SJCRH30 (cell line): ENCODE measurements around the gene TTC22. TPM values are rescaled to one million over a fixed set of nuclear protein-coding genes. Genes with fewer than 3 reads are reported as not detected.

ENCODE experiments used
- DNase-seq, 2 experiments: peaks; one replicate each; pipeline ENCODE4 v3.0.0-alpha.2; 2015 to 2020
- H3K27ac ChIP-seq: fragments of 250-450 bp; sonication (Bioruptor Pico); 2 replicates; pipeline ENCODE4 v1.5.1; 2020; ENCODE audit warnings: mild to moderate bottlenecking, moderate library complexity
- H3K27me3 ChIP-seq: fragments of 250-450 bp; sonication (Bioruptor Pico); 2 replicates; pipeline ENCODE4 v1.5.1; 2020; ENCODE audit warnings: mild to moderate bottlenecking, moderate library complexity
- H3K36me3 ChIP-seq: fragments of 250-450 bp; sonication (Bioruptor Pico); 2 replicates; pipeline ENCODE4 v1.5.1; 2020; ENCODE audit warnings: mild to moderate bottlenecking, moderate library complexity
- H3K4me1 ChIP-seq: fragments of 250-450 bp; sonication (Bioruptor Pico); 2 replicates; pipeline ENCODE4 v1.5.1; 2020; ENCODE audit warnings: mild to moderate bottlenecking, moderate library complexity
- H3K4me3 ChIP-seq: fragments of 250-450 bp; sonication (Bioruptor Pico); 2 replicates; pipeline ENCODE4 v1.5.1; 2020; ENCODE audit warnings: mild to moderate bottlenecking, moderate library complexity
- H3K9me3 ChIP-seq: fragments of 250-450 bp; sonication (Bioruptor Pico); replicated peaks from 2 replicates; pipeline ENCODE4 v1.5.1; 2020; ENCODE audit warnings: mild to moderate bottlenecking, moderate library complexity
- total RNA-seq: library from RNA; depleted of rRNA; stranded (reverse); fragments of >200 nt; shearing (Covaris generic); gene quantifications from 2 replicates; pipeline ENCODE4 v1.2.3, GENCODE V29; 2014; rRNA removed

Gene TTC22
- not detected in 2 replicates for total RNA-seq

DNA sequence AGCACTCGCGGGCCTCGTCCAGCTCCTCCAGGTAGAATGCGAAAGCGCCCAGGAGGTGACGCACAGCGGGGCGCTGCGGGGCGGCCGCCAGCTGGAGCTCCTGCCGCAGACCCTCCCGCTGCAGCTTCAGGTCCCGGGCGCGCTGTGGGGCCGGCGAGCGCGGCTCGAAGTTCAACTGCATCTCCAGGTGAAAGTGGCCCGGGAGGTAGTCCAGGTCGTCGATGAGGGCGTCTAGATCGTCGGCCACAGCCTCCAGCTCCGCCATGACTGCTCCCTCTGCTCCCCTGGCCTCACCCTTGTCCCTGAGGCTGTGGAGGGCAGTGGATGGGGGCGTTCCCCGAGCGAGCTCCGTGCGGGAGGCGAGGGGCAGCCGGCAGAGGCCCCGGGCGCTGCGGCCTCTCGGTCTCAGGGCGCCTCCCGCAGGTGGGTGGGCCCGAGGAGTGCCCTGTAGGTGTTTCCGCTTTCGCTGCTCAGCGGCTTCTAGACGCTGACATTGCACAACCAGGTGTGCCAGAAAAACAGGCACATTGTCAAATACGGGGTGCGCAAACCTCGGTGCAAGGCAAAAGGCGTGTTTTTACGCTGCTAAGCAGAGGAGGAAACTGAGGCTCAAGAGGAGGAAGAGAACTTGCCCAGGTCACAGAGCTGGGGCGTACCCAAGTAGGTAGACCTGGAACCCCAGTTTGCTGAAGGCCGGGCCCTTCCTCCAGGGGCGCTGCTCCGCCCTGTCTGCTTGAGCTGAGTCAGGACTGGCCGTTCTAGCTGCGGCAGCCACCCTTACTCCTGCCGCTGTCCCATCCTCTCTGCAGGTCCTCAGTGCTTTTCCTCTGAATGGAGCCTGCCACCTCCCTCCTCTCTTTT, at the start of gene TTC22:
TTC22 (minus strand) TSS at position 425 of the 861 bp plus-strand sequence; CDS start at position 265, 160 bp downstream.
- no peak within 1 kb of the TSS for H3K27ac ChIP-seq
- H3K27me3 ChIP-seq: no peaks in the 10 kb centered on the region; the same call in 1 of the 2 replicates
- no peaks in the 10 kb centered on the region for H3K4me1 ChIP-seq
- DNase-seq: no peak
- no peaks in the 10 kb centered on the region for H3K36me3 ChIP-seq
- no peaks in the 10 kb centered on the region for H3K9me3 ChIP-seq
- H3K4me3 ChIP-seq: no peak within 1 kb of the TSS

DNA sequence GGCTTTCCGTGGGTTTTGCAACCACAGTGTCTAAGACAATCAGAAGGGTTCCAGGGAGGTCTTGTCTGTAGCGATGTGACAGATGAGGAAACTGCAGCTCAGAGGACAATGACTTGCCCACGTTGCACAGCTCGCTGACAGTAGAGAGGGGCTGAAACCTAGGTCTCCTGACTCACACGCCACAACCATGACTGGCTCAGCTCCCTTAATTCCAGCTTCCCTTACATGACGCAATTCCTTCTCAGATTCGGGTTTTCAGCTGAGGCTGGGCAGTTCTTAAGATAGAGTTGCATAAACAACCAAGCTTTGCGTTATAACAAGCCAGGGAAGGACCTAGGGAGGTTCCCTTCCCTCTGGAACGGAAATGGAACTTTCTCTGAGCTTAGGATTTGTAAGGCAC, 49.6 kb upstream of the TTC22 start:
- DNase-seq: no peak
- H3K9me3 ChIP-seq: no peaks in the 10 kb centered on the region
- no peaks in the 10 kb centered on the region for H3K4me1 ChIP-seq
- no peak overlapping the region for H3K27ac ChIP-seq
- no peak overlapping the region for H3K4me3 ChIP-seq
- H3K27me3 ChIP-seq: no peaks in the 10 kb centered on the region
- no peaks in the 10 kb centered on the region for H3K36me3 ChIP-seq

DNA sequence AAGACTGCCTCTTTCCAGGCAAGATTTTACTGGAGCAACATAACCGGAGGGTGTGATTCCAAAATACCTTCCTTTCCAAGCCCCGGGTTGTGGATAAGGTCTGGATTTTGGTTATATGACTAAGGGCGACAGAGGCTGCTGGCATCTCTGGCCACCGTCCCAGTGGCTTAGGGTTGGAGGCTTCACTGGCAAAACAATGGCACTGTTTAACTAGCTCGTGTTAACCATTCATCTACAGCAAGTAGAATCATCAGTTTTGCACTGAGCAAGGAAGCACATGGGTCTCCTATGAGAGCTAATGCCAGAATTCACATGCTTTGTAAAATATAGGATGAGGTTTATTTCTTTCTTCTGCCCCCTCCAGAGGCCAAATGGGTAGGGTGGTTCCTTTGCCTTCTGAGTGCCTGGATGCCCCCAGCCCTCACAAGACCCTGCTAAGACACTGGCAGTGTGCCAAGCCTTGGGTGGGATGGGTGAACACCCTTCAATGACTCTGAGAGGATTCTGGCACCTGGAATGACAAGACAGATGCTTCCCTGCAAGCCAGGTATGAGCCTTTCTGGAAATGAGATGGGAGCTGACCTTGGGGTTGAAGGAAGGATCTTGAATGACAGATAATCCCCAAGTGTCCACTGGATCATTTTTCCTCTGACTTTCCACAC, 49.1 kb upstream of the TTC22 start:
- no peaks in the 10 kb centered on the region for H3K36me3 ChIP-seq
- H3K27me3 ChIP-seq: no peaks in the 10 kb centered on the region
- DNase-seq: no peak
- no peak overlapping the region for H3K4me3 ChIP-seq
- no peaks in the 10 kb centered on the region for H3K4me1 ChIP-seq
- H3K27ac ChIP-seq: no peak overlapping the region
- no peaks in the 10 kb centered on the region for H3K9me3 ChIP-seq

DNA sequence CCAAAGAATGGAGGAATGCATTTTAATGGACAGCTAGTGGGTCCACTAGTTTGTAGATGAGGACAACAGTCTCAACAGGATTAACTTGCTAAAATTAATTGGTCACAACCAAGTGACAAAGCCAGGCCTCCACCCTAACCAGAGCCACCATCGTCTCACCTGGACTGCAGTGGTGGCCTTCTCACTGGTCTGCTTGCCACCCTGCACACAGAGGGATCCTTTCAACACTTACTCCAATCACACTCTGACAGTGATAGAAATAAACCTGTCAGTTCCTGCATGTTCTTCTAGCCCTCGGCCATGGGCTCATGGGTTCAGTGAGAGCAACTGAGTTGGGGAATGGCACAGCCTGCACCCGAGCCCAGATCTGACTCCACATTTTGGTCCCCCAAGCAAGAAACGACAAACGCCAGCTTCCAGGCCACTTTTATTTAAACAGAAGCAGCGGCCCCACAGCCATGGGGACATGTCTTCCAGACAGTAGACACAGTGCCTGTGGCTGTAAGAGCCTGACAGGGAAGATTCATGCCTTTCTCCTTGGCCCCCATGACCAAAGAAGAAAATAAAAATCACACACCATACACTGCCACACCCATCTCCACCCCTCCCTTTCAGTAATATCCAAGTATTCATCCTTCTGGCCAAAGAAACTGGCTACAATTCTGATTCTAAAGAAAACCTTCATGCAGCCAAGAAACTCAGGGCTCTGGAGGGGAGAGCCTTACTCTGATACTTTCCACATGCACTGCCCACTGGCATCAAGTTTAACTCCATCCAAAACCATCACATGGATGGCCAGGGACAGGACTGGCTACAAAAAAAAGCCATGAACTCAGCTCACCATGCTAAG, 48.3 kb upstream of the TTC22 start:
- H3K4me1 ChIP-seq: no peaks in the 10 kb centered on the region
- no peaks in the 10 kb centered on the region for H3K27me3 ChIP-seq
- no peaks in the 10 kb centered on the region for H3K36me3 ChIP-seq
- H3K9me3 ChIP-seq: no peaks in the 10 kb centered on the region
- no peak overlapping the region for H3K27ac ChIP-seq
- no peak for DNase-seq
- H3K4me3 ChIP-seq: no peak overlapping the region

DNA sequence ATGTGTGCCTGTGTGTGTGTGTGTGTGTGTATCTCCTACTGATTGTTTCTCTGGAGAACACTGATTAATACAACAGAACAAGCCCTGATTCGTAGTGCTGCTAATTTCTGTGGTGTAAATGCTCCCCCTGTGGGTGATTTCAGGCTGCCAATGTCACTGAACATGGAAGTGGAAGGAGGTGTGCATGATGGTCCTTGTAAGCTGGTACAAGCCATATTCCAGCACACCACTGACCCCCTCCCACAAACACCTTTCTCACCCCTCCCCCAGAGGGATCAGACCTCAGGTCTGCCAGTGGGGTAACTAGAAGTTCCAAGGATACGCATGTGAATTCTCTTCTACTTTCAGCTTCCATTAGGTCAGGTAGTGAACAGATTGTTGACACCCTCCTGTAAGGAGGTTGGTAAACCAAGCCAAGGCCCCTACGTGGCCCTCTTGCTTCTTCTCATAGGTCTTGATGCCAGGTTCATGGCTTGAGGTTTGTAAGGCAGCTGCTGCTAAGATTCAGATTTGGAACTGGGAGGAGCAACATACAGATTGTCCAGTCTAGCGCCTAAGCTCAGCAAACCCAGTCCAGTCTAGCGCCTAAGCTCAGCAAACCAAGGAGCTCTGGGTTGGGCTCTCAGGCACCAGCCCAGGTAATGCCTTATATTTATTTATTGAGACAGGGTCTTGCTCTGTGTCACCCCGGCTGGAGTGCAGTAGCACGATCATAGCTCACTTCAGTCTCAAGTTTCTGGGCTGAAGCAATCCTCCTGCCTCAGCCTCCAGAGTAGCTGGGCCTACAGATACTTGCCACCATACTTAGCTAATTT, 47.2 kb upstream of the TTC22 start:
- no peaks in the 10 kb centered on the region for H3K27me3 ChIP-seq
- H3K27ac ChIP-seq: no peak overlapping the region
- H3K36me3 ChIP-seq: no peaks in the 10 kb centered on the region
- H3K4me1 ChIP-seq: no peaks in the 10 kb centered on the region
- no peak overlapping the region for H3K4me3 ChIP-seq
- no peak for DNase-seq
- no peaks in the 10 kb centered on the region for H3K9me3 ChIP-seq

DNA sequence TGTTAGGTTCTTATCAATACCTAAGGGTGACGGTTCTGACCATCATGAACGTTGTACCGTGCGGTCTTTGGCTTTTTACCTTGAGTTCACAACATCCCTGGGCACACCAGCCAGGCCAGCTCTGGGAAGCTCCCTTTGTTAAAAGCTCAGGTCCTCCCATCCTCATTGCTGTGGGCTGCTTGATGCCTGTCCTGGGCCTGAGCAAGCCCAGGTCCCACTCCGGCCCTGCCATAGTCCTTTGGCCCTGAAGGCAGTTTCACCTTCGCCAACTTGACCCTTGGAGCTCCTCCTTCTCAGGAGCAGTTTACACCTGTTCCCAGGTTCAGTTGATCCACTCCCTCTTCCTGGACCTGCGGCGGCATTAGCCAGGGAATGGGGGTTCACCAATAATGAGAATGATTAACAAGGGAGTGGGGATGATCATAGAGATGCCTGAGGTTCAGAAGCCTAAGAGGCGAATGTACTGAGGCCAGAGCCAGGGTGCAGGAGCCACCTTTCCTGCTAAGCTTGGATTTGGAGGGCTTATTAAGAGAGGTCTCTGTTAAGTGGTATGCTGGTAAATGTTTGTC, 45.7 kb upstream of the TTC22 start:
- Histone ChIP-seq H3K4me3 (no peak overlapping the region), H3K36me3 (no peaks in the 10 kb centered on the region), H3K9me3 (no peaks in the 10 kb centered on the region), H3K27me3 (no peaks in the 10 kb centered on the region), H3K4me1 (no peaks in the 10 kb centered on the region), H3K27ac (no peak overlapping the region)
- no peak for DNase-seq

DNA sequence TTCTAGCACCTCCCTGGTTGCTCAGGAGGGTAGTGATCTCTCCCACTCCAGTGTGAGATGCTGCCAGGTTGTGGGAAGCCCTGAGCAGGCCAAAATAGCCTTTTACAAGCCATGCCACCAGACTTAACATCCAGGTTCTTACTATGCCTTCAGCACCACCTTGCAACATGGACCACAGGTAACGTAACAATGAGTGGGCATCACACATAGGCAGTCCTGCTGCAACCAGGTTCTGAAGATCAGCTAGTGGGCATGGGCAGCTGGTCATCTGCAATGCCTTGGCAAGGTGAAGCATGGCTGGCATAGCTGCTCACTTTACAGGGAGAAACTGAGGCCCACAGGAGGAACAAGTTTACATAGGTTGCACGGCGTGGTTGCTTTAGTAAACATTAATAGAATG, 45.2 kb upstream of the TTC22 start:
- Histone ChIP-seq H3K36me3 (no peaks in the 10 kb centered on the region), H3K27ac (no peak overlapping the region), H3K4me3 (no peak overlapping the region), H3K27me3 (no peaks in the 10 kb centered on the region), H3K4me1 (no peaks in the 10 kb centered on the region), H3K9me3 (no peaks in the 10 kb centered on the region)
- no peak for DNase-seq

DNA sequence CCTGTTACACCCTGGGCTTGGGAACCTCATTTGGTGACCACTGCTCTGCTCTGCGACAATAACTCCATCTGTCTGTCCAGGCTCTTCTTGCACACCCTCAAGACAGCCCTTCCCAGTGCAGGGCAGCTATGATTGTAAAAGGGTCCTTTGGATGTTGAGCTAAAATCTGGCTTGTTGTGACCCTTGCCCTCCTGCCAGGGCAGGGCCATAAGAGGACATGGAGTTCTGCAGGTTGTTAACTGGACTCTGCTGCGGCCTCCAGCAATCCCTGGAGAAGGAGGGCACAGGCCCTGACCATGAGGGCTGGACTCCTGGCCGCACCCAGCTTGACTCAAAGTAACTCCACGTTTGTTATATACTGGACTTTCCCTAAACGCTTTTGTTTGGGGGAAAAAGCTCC, 44.6 kb upstream of the TTC22 start:
- Histone ChIP-seq H3K27me3 (no peaks in the 10 kb centered on the region; the same call in 1 of the 2 replicates), H3K27ac (no peak overlapping the region), H3K4me3 (no peak overlapping the region), H3K4me1 (no peaks in the 10 kb centered on the region), H3K9me3 (no peaks in the 10 kb centered on the region), H3K36me3 (no peaks in the 10 kb centered on the region)
- no peak for DNase-seq

DNA sequence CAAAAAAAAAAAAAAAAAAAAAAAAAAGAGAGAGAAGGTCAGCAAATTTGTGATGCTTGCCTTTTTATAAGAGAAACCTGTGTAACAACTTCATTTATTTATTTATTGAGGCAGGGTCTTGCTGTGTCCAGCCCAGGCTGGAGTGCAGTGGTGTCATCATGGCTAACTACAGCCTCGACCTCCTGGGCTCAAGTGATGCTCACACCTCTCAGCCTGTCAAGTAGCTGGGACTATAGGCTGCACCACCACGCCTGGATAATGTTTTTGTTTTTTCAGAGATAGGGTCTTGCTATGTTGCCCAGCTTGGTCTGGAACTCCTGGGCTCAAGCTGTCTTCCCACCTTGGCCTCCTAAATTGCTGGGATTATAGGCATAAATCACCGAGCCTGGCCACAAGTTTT, 43.4 kb upstream of the TTC22 start:
- Histone ChIP-seq H3K9me3 (no peaks in the 10 kb centered on the region), H3K4me1 (no peaks in the 10 kb centered on the region), H3K27me3 (no peaks in the 10 kb centered on the region; the same call in 1 of the 2 replicates), H3K27ac (no peak overlapping the region), H3K4me3 (no peak overlapping the region), H3K36me3 (no peaks in the 10 kb centered on the region)
- no peak for DNase-seq

DNA sequence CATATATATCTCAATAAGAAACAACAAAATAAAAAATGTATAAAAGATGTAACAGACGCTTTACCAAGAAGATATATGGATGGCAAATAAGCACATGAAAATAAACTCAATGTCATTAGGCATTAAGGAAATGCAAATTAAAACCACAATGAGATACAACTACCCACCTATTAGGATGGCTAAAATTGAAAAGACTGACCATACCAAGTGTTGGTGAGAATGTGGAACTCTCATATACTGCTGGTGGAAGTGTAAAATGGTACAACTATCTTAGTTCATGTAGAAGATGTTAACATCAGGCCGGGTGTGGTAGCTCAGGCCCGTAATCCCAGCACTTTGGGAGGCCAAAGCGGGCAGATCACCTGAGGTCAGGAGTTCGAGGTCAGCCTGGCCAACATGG, 42.3 kb upstream of the TTC22 start:
- no peaks in the 10 kb centered on the region; the same call in 1 of the 2 replicates for H3K27me3 ChIP-seq
- no peaks in the 10 kb centered on the region for H3K4me1 ChIP-seq
- no peak overlapping the region for H3K4me3 ChIP-seq
- no peaks in the 10 kb centered on the region for H3K9me3 ChIP-seq
- H3K36me3 ChIP-seq: no peaks in the 10 kb centered on the region
- no peak overlapping the region for H3K27ac ChIP-seq
- DNase-seq: no peak

DNA sequence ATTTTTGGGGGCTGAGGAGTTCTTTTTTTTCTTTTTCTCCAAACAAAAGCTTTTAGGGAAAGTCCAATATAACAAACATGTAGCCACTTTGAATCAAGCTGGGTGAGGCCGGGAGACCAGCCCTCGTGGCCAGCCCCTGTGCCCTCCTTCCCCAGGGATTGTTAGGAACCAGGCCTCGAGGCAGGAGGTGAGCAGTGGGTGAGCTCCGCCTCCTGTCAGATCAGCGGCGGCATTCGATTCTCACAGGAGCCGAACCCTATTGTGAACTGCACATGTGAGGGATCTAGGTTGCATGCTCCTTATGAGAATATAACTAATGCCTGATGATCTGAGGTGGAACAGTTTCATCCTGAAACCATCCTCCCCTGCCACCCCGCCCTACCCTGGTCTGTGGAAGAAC, 41.8 kb upstream of the TTC22 start:
- no peaks in the 10 kb centered on the region for H3K9me3 ChIP-seq
- no peaks in the 10 kb centered on the region for H3K4me1 ChIP-seq
- H3K27me3 ChIP-seq: no peaks in the 10 kb centered on the region; the same call in 1 of the 2 replicates
- no peak for DNase-seq
- no peaks in the 10 kb centered on the region for H3K36me3 ChIP-seq
- no peak overlapping the region for H3K27ac ChIP-seq
- no peak overlapping the region for H3K4me3 ChIP-seq

DNA sequence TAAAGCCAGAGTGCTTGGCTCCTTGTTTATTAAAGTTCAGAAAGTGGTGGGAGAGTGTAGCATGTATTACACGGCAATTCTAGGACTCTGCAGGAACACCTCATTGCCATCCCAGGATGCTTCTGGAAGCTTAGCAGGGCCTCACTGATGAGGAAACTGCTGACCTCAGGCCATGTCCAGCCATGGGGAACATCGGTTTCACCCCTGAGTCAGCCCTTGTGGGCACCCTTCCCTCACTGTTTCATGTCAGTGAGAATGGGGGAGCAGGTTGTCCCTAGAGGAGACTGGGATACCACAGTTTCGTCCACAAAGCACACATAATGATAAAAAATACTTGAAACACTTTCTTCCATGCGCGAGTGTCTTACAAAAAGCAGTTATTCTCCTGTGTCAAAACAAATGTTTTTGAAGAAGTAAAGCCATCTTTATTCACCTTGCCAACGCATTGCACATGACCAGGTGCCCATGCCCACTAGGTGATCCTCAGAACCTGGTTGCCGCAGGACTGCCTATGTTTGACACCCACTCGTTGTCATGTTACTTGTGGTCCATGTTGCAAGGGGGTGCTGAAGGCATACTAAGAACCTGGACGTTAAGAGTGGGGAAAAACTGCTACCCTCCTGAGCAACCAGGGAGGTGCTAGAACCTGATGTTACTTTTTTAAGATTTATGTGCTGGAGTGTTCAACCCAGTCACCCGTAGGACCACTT, 41.2 kb upstream of the TTC22 start:
- no peak overlapping the region for H3K27ac ChIP-seq
- DNase-seq: no peak
- no peak overlapping the region for H3K4me3 ChIP-seq
- no peaks in the 10 kb centered on the region for H3K4me1 ChIP-seq
- H3K27me3 ChIP-seq: peaks cover under 1% of the 10 kb centered on the region; the same call in 1 of the 2 replicates
- H3K36me3 ChIP-seq: no peaks in the 10 kb centered on the region
- no peaks in the 10 kb centered on the region for H3K9me3 ChIP-seq

DNA sequence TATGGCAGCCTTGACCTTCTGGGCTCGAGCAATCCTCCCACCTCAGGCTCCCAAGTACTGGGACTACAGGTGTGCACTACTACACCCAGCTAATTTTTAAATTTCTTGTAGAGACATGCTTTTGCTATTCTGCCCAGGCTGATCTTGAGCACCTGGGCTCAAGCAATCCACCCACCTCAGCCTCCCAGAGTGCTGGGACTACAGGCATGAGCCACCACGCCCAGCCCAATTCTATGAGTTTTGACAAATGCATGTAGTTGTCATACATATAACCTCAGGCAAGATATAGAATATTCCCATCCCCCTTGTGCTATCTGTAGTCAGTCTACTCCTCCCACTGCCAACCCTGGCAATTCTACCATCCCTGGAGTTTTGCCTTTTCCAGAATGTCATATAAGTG, 38.7 kb upstream of the TTC22 start:
- no peak overlapping the region for H3K27ac ChIP-seq
- H3K4me1 ChIP-seq: no peaks in the 10 kb centered on the region
- H3K36me3 ChIP-seq: no peaks in the 10 kb centered on the region
- DNase-seq: no peak
- H3K9me3 ChIP-seq: no peaks in the 10 kb centered on the region
- H3K27me3 ChIP-seq: peaks cover 12% of the 10 kb centered on the region
- no peak overlapping the region for H3K4me3 ChIP-seq
